A549 (cell line): Measurements from ENCODE around the gene LRRC3.

ENCODE experiments used
- NFE2L2 ChIP-seq: fragments of 150-350 bp; conservative IDR thresholded peaks from 2 replicates; pipeline ENCODE4 v1.6.1; 2014; ENCODE audit warnings: low read length
- POLR2A ChIP-seq: IDR thresholded peaks from 2 replicates; pipeline ENCODE4 v1.6.1; 2012; ENCODE audit warnings: mild to moderate bottlenecking, low read length
- TF ChIP-seq, protein P1 (sequence below): fragments of >200 bp; sonication (Bioruptor Twin); formaldehyde crosslinking; IDR thresholded peaks from 3 replicates; pipeline ENCODE4 v1.5.1; 2016

DNA sequence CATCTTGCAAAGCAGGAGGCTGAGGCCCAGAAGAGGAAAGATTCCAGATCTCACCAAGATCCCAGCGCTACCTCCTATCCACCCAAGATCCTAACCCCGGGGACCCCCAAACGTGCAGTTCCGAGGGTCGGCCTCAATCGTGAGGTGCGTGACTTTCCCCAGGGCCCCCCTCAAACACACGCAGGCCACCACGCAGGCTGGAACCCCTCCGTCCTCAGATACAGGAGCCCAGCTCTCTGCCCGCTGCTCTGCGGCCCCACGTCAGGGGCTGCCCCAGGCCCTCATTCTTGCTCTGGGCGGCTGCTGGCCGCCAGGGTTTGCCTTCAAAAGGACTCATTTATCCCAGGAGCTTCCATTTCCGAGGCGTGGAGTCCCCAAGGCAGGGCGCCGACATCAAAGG lies 44.8 kb downstream of the LRRC3 start:
- TF ChIP-seq, protein P1, sequence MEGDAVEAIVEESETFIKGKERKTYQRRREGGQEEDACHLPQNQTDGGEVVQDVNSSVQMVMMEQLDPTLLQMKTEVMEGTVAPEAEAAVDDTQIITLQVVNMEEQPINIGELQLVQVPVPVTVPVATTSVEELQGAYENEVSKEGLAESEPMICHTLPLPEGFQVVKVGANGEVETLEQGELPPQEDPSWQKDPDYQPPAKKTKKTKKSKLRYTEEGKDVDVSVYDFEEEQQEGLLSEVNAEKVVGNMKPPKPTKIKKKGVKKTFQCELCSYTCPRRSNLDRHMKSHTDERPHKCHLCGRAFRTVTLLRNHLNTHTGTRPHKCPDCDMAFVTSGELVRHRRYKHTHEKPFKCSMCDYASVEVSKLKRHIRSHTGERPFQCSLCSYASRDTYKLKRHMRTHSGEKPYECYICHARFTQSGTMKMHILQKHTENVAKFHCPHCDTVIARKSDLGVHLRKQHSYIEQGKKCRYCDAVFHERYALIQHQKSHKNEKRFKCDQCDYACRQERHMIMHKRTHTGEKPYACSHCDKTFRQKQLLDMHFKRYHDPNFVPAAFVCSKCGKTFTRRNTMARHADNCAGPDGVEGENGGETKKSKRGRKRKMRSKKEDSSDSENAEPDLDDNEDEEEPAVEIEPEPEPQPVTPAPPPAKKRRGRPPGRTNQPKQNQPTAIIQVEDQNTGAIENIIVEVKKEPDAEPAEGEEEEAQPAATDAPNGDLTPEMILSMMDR: no peak
- TF ChIP-seq POLR2A: no peak
- TF ChIP-seq NFE2L2: no peak
